Endothelial cell of umbilical vein (primary cell): Measurements from ENCODE around the gene FARP1. TPM values are rescaled to one million over a fixed set of nuclear protein-coding genes. Genes with fewer than 3 reads are reported as not detected.

Experiments used
- BruUV-seq: library from RNA; stranded (reverse); fragments of 400-500 nt; replicated peaks from 2 replicates; lab custom pipeline; 2021; lab: Mats Ljungman, UMichigan
- CTCF ChIA-PET: fragments of 300-600, 350-600 bp; sonication (Branson Sonifier 250); formaldehyde crosslinking; loops from one replicate; lab custom pipeline; 2021; ENCODE audit warnings: antibody characterized with exemption, inconsistent platforms; lab: Charles Lee
- POLR2A ChIA-PET: fragments of 300-600, 350-600 bp; sonication (Branson Sonifier 250); formaldehyde crosslinking; loops from one replicate; lab custom pipeline; 2021; ENCODE audit warnings: antibody characterized with exemption, inconsistent platforms; lab: Charles Lee
- DNase-seq: peaks from one replicate; pipeline ENCODE4 v3.0.0-alpha.2; 2011; ENCODE audit warnings: low read depth, low spot score
- FAIRE-seq: peaks from 2 replicates; lab custom pipeline; 2011; peaks lifted over from hg19 to GRCh38; lab: Jason Lieb, UNC
- H2AFZ ChIP-seq: 2 replicates; pipeline ENCODE4 v1.6.0; 2012; ENCODE audit warnings: low read depth, low read length, control low read depth, inconsistent platforms
- H3K27ac ChIP-seq: 2 replicates; pipeline ENCODE4 v1.5.1; 2011; ENCODE audit warnings: low read depth, mild to moderate bottlenecking, control low read depth, low read length, moderate library complexity; ENCODE audit not compliant: insufficient read depth
- H3K27me3 ChIP-seq, 2 experiments: 2 replicates each; pipeline versions ENCODE4 v1.6.0 to v1.6.1; 2011; ENCODE audit warnings: low read length in 2 of 2, mixed read lengths in 1 of 2; ENCODE audit not compliant: control insufficient read depth in 2 of 2, insufficient read depth in 2 of 2
- H3K36me3 ChIP-seq, 2 experiments: 2 replicates in 1 of 2; 3 replicates in 1 of 2; pipeline ENCODE4 v1.5.1; 2011; ENCODE audit warnings: low read length in 2 of 2, mild to moderate bottlenecking in 1 of 2, moderate library complexity in 1 of 2; ENCODE audit not compliant: control insufficient read depth in 2 of 2, insufficient read depth in 2 of 2; ENCODE audit errors: extremely low read depth in 1 of 2
- H3K4me1 ChIP-seq: 3 replicates; pipeline ENCODE4 v1.5.1; 2011; ENCODE audit warnings: mild to moderate bottlenecking, low read length; ENCODE audit not compliant: control insufficient read depth, insufficient read depth; ENCODE audit errors: extremely low read depth
- H3K4me2 ChIP-seq: 2 replicates; pipeline ENCODE4 v1.6.1; 2011; ENCODE audit warnings: low read length, control low read depth, mixed read lengths; ENCODE audit not compliant: insufficient read depth
- H3K4me3 ChIP-seq, 3 experiments: fragments of 200-600 bp in 1 of 3; sonication (generic), shearing (Covaris generic) in 1 of 3; replicated peaks in 1 of 3; 2 replicates each; pipeline ENCODE4 v1.5.1; 2011 to 2016; ENCODE audit warnings: control low read depth in 3 of 3, low read length in 3 of 3, mild to moderate bottlenecking in 2 of 3, inconsistent platforms in 1 of 3, low read depth in 1 of 3, moderate library complexity in 1 of 3; ENCODE audit not compliant: insufficient read depth in 1 of 3
- H3K79me2 ChIP-seq: 2 replicates; pipeline ENCODE4 v1.6.0; 2012; ENCODE audit warnings: low read length, inconsistent platforms; ENCODE audit not compliant: control insufficient read depth, insufficient read depth
- H3K9ac ChIP-seq: replicated peaks from 2 replicates; pipeline ENCODE3; 2011; ENCODE audit warnings: low read length, control low read depth; ENCODE audit not compliant: insufficient read depth; ENCODE audit errors: extremely low read depth
- H3K9me1 ChIP-seq: replicated peaks from 3 replicates; pipeline ENCODE4 v1.6.0; 2011; ENCODE audit warnings: mild to moderate bottlenecking, low read length; ENCODE audit not compliant: control insufficient read depth, insufficient read depth; ENCODE audit errors: extremely low read depth
- H3K9me3 ChIP-seq: replicated peaks from 2 replicates; pipeline ENCODE4 v1.5.1; 2012; ENCODE audit warnings: low read length, inconsistent platforms; ENCODE audit not compliant: control insufficient read depth, insufficient read depth
- H4K20me1 ChIP-seq: replicated peaks from 2 replicates; pipeline ENCODE3; 2011; ENCODE audit warnings: mild to moderate bottlenecking, low read length; ENCODE audit not compliant: control insufficient read depth, insufficient read depth; ENCODE audit errors: extremely low read depth
- CTCF ChIP-seq, 2 donors: IDR thresholded peaks; 1 replicate in 1 of 2; 2 replicates in 1 of 2; pipeline ENCODE4 v1.5.1; 2011; ENCODE audit warnings: low read length in 2 of 2, mild to moderate bottlenecking in 2 of 2, moderate library complexity in 2 of 2, control low read depth in 1 of 2, inconsistent platforms in 1 of 2, low read depth in 1 of 2; ENCODE audit not compliant: insufficient read depth in 1 of 2; ENCODE audit errors: extremely low read depth in 1 of 2
- EZH2 ChIP-seq: IDR thresholded peaks from 2 replicates; pipeline ENCODE4 v1.6.1; 2012; ENCODE audit warnings: borderline replicate concordance, low read depth, mild to moderate bottlenecking, moderate library complexity, low read length, inconsistent platforms; ENCODE audit not compliant: severe bottlenecking
- FOS ChIP-seq: IDR thresholded peaks from 2 replicates; pipeline ENCODE4 v1.6.1; 2011; ENCODE audit warnings: mild to moderate bottlenecking, low read length, moderate library complexity, borderline replicate concordance; ENCODE audit not compliant: insufficient read depth
- GATA2 ChIP-seq: IDR thresholded peaks from 2 replicates; pipeline ENCODE4 v1.7.0; 2011; ENCODE audit warnings: low read depth, mild to moderate bottlenecking, moderate library complexity, mixed read lengths, low read length; ENCODE audit not compliant: insufficient read length, insufficient read depth
- JUN ChIP-seq: IDR thresholded peaks from 2 replicates; pipeline ENCODE4 v1.6.1; 2011; ENCODE audit warnings: borderline replicate concordance, low read depth; ENCODE audit not compliant: insufficient read length, insufficient read depth
- MYC ChIP-seq: IDR thresholded peaks from one replicate; pipeline ENCODE4 v1.6.1; 2011; ENCODE audit warnings: mild to moderate bottlenecking, low read depth, low read length
- POLR2A ChIP-seq: IDR thresholded peaks from 2 replicates; pipeline ENCODE4 v1.6.1; 2012; ENCODE audit warnings: low read depth, mild to moderate bottlenecking, control low read depth, low read length
- POLR2AphosphoS5 ChIP-seq: IDR thresholded peaks from 2 replicates; pipeline ENCODE4 v1.6.1; 2012; ENCODE audit warnings: low read depth, mild to moderate bottlenecking, control low read depth, low read length, moderate library complexity; ENCODE audit not compliant: insufficient read depth
- dilution Hi-C: fragments of 300-500 bp; cut with MboI; formaldehyde crosslinking; loops from one replicate; pipeline ENCODE4 v1.15.0; 2019; ENCODE audit warnings: low sequenced_read_pairs; ENCODE audit not compliant: extremely low pct_ligation_motif_present
- intact Hi-C: fragments of 100-400 bp; cut with micrococcal nuclease; formaldehyde crosslinking; loops from one replicate; pipeline ENCODE4 v1.10.0; 2022
- polyA plus RNA-seq, 4 experiments: library from polyadenylated mRNA; depleted of rRNA in 3 of 4; stranded (reverse) in 3 of 4; unstranded in 1 of 4; fragments of >200 nt; gene quantifications; 2 replicates each; pipeline versions ENCODE4 v1.2.1 to v1.2.3, GENCODE V29; 2011 to 2012; ENCODE audit warnings: missing spikeins in 1 of 4
- total RNA-seq: library from RNA; stranded (reverse); gene quantifications from 2 replicates; pipeline ENCODE4 v1.2.3, GENCODE V29; 2021
- TF ChIP-seq, protein P1 (sequence below): IDR thresholded peaks from 2 replicates; pipeline ENCODE4 v1.6.1; 2011; ENCODE audit not compliant: insufficient read depth, insufficient read length

Gene FARP1
- total and polyA plus RNA-seq, 2 donors (not counting 3 experiments of a cell fraction or from before 2014, with no cell fraction given), result 19.0 to 77.7 TPM

DNA sequence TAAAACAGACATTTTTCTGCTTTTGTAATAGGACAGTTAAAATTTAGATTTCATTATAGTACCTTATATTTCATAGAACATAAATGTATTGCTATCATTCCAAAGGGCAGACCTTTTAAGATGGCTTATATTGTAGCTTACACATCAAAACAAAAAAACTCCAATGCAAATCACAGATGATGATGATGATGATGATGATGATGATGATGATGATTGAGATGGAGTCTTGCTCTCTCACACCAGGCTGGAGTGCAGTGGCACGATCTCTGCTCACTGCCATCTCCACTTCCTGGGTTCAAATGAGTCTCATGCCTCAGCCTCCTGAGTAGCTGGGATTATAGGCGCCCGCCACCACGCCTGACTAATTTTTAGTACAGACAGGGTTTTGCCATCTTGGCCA, 224.1 kb downstream of the FARP1 start:
- FAIRE-seq (no peak), DNase-seq (no peak)
- no peak for TF ChIP-seq POLR2A
- no peak for TF ChIP-seq GATA2
- TF ChIP-seq, protein P1, sequence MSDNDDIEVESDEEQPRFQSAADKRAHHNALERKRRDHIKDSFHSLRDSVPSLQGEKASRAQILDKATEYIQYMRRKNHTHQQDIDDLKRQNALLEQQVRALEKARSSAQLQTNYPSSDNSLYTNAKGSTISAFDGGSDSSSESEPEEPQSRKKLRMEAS, result no peak
- no peak for TF ChIP-seq CTCF (IDR thresholded peaks at IDR 0.05; ENCODE audit: extremely low read depth in 1 of 2, insufficient read depth in 1 of 2, low read depth in 1 of 2, low read length in 2 of 2)
- no peak for TF ChIP-seq POLR2AphosphoS5
- no peak for TF ChIP-seq FOS
- no peak for TF ChIP-seq MYC
- TF ChIP-seq JUN, result no peak
- no peak for TF ChIP-seq EZH2
- dilution Hi-C loops, result no loop called here
- BruUV-seq, result no TSS peak
- Histone ChIP-seq H4K20me1 (no peaks in the 10 kb centered on the region), H3K27ac (no peak overlapping the region), H3K9me3 (no peaks in the 10 kb centered on the region), H3K4me1 (no peaks in the 10 kb centered on the region), H3K4me3 (no peak overlapping the region), H3K4me2 (no peak overlapping the region), H2AFZ (no peak overlapping the region), H3K36me3 (no peaks in the 10 kb centered on the region), H3K79me2 (no peaks in the 10 kb centered on the region), H3K9ac (no peak overlapping the region), H3K27me3 (no peaks in the 10 kb centered on the region), H3K9me1 (no peaks in the 10 kb centered on the region)
- CTCF ChIA-PET, result no interaction called here
- POLR2A ChIA-PET, result no interaction called here
- intact Hi-C loops, result no loop called here
